Testis (tissue), 2 donors: ENCODE data around the gene MET.

Source experiments
- POLR2A ChIP-seq: fragments of 450-650 bp; IDR thresholded peaks from one replicate; pipeline ENCODE4 v1.6.1; 2017; ENCODE audit warnings: antibody characterized with exemption, mild to moderate bottlenecking, moderate library complexity
- TF ChIP-seq, protein P1 (sequence below), 3 experiments: fragments of 450-650 bp in 2 of 3; fragments of 200-600 bp in 1 of 3; sonication (generic) in 1 of 3; IDR thresholded peaks; one replicate each; pipeline ENCODE4 v1.5.1; 2016 to 2019; ENCODE audit warnings: antibody characterized with exemption in 3 of 3, mild to moderate bottlenecking in 2 of 3, moderate library complexity in 1 of 3

GRCh38 chr7:116630932-116631671 lies 40.9 kb upstream of the MET start:
- TF ChIP-seq, protein P1, sequence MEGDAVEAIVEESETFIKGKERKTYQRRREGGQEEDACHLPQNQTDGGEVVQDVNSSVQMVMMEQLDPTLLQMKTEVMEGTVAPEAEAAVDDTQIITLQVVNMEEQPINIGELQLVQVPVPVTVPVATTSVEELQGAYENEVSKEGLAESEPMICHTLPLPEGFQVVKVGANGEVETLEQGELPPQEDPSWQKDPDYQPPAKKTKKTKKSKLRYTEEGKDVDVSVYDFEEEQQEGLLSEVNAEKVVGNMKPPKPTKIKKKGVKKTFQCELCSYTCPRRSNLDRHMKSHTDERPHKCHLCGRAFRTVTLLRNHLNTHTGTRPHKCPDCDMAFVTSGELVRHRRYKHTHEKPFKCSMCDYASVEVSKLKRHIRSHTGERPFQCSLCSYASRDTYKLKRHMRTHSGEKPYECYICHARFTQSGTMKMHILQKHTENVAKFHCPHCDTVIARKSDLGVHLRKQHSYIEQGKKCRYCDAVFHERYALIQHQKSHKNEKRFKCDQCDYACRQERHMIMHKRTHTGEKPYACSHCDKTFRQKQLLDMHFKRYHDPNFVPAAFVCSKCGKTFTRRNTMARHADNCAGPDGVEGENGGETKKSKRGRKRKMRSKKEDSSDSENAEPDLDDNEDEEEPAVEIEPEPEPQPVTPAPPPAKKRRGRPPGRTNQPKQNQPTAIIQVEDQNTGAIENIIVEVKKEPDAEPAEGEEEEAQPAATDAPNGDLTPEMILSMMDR (IDR thresholded peaks at IDR 0.05) = no peak
- TF ChIP-seq POLR2A = no peak
